NCI-H2196 (cell line): ENCODE measurements around the gene GPR152.
A peak's percentile ranks its signal among the peaks of the same experiment; 100 is the strongest.

Source experiments
- DNase-seq: peaks from one replicate; lab custom pipeline; 2025; ENCODE audit not compliant: unreplicated experiment; lab: John Stamatoyannopoulos, UW

Gene GPR152

DNA sequence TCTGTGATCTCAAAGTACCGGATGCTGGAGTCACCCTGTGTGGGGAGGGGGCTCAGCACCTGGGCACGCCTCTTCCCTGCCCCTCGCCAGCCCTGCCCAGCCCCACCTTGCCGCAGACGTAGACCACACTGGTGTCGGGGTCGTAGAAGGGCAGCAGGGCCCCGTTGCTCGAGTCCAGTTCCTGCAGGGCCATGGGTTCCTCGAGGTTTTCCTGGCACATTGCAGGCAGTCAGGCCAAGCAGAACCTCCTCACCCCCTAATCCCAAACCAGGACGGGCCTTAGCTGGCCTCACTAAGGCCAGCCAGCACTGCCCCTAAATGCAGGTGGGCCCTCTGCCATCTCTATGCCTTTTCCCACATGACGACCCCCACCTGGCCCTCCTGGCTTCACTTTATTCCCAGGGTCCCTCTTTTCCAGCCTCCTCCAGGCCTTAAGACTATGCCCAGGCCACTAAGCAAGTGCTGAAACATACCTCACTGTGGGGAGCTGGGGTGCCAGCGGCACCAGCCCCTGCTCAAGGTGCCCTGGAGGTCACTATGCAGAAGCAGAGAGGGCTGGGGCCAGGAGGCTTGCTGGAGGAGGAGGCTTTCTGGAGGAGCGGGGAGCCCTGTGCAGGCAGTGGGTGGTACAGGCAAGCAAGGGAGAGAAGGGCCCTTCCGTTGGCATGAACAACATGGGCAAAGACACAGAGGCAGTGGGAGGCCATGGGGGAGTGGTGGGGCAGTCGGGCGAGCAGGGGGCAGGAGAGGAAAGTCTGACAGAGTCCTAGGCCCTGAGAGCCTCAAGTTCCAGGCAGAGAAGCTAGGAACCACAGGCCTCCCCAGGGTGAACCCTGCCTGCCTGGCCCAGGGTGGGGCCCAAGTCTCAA, 12.1 kb downstream of the GPR152 start:
- no peak for DNase-seq

DNA sequence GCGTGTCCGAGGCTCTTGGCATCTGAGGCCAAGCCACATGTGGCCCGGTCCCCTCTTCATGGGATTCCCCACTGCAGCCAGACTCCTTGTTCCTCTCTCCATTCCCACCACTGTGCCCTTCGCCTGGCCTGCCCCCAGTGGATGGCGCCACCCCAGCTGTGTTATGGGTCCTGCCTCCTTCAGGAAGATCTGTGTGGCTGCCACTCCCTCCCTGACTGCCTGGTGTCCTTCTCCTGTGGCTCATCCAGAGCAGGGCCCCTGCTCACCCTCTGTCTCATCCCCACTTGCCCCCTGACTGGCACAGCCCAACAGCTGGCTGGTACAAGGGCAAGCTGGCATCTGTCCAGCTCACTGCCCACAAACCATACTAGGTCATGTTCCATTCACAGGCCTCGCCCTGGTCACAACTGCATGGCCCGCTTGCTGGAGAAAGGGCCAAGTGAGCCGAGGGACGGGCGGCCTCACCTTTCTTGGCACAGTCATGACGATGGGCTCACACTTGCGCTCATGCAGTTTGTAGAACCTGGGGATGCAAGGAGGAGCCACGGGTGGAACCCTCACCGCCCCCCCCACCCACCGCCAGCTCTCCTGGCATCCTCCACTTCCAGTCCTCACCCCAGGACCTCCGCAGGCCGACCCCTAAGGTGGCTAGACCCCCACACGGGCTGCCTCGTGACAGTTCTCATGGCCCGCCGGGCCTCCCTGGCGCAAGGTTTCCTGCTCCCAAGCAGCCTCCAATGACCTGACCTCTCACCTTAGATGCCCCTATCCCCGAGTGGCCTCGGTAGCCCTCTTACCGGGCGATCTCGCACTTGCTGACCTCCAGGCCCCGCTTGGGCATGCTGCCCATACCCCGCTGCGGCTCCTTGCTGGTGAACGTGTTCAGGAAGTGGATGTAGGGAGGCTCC, 13.0 kb downstream of the GPR152 start:
- peak; percentile 57 for DNase-seq

- no peak for DNase-seq
Measured at GRCh38 chr11:67438158-67438902, 14.2 kb downstream of the GPR152 start.

DNA sequence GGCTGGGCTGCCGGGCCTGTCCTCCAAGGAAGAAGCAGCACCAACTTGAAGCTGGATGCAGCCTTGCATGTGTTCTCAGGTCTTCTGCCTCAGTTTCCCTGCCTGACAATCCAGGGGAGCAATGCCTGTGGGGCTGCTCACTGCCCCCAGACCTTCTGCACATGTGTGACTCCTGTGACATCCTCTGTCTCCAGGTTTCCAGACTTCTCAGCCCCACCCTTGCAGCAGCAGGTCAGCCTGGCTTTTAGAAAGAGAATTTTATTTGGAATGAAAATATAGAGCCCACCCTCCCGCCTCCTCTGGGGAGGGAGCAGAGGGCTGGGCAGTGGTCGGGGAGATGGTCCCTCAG, 14.7 kb downstream of the GPR152 start:
- no peak for DNase-seq

DNA sequence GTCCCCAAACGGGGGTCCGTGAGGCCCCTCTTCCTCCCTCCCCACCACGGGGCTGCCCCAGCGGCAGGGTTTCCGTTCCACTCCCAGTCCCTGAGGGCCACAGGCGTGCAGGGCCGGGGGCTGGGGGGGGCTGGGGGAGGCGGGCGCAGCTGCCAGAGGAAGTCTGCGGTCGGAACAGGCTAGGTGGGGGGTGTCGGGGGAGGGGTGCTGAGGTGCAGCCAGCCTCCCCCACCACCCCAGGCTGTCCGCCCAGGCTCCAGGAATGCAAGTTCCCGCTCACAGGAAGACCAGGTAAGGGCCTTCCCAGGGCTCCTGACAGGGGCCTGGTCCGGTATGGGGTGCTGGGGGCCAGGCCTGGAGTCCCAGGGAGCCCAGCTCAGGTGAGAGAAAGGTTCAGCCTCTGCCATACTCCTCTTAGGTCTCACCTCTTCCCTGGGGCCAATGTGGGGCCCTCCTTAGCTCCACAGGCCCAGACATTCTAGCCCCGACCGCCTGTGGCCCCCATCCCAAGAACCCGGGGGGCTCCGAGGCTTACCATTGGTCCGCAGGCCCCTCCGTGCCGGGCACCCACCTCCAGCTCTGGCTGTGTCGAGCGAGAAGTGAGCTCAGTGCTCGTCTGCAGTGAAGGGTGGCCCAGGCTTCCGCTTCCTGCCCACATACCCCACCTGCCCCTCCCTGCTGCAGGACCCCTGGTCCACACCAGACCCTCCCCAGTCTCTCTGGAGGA, 15.3 kb downstream of the GPR152 start, which contains the start of gene PTPRCAP:
Gene PTPRCAP, minus strand, starts transcription at position 601 of the 727 bp plus-strand sequence. Its CDS starts 63 bp downstream, at position 538.
- no peak for DNase-seq

DNA sequence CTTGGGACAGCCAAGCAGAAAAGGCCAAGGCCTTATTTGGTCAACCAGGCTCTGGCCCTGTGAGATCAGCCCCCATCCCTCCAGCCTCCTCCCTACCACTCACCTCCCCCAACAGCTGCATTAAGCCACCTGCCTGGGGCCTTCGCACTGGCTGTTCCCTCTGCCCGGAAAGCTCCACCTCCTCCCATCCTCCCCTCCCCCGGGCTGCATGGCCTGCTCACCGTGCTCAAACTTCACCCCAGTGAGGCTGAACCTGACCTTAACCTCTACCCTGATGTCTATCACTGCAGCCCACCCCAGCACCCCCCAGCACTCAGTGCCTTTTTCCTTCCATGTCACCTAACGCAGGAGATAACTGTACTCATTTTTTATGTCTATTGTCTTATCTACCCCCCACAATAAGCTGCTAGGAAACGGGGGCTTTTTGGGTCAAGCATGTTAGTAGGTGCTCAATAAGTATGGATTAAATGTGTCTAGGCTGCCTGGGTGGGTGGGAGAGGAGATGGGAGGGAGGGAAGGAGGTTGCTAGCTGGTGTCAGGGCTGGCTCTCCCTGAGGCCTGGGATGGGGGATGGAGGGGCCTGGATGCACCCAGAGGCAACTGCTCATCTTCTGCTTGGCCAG, 16.0 kb downstream of the GPR152 start:
- no peak for DNase-seq

DNA sequence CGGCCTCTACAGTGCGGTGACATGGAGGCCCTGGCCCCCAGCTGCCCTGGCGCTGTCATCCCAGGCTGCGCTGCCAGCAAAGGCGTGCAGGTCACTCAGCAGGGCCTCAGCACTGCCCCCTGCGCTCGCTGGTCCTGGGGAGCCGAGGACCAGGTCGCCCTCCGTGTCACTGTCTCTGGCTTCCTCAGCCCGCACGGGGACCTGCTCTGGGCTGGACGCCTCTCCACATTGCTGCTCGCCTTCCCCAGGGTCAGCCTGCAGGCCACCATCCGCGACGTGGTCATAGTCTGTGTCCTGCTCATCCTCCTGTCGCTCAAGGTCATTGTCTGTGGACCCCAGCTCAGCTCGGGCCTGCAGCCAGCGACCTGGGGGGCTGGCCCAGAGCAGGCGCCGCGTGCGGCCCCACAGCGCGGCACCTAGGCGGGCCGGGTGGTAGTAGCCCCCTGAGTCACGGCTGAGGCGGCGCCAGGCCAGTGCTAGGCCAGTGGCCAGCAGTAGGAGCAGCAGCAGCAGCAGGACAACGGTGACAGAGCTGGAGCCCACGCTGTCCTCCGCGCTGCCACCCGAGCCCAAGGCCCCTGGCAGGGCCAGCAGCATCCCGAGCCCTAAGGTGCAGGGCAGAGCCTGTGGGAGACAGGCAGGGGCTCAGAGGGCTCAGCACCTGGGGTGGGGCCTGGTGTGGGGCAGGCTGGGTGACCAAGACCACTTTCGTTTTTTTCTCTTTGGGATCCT, 16.6 kb downstream of the GPR152 start:
- no peak for DNase-seq

DNA sequence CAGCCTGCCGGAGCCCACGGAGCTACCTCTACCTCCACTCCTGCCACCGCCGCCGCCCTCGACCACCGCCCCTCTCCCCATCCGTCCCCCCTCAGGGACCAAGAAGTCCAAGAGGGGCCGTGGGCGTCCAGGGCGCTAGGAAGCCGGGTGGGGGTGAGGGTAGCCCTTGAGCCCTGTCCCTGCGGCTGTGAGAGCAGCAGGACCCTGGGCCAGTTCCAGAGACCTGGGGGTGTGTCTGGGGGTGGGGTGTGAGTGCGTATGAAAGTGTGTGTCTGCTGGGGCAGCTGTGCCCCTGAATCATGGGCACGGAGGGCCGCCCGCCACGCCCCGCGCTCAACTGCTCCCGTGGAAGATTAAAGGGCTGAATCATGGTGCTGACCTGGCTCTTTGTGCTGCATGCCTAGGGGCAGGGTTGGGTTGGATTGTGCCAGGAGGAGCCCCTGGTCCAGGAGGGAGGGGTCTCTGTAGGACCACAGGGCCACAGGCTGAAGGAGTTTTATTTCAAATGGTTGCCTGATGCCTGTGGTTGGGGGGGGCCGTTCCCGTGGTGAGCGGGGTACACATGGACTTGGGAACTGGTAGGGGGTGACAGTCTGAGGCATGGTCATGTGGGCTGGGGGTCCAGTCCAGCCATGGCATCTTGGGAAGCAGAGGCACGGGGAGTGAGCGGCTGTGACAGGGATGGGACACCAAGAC, 17.4 kb downstream of the GPR152 start:
- no peak for DNase-seq

GRCh38 chr11:67434395-67434881, 18.1 kb downstream of the GPR152 start:
- DNase-seq: no peak

GRCh38 chr11:67433536-67434394, 18.8 kb downstream of the GPR152 start:
- DNase-seq: no peak

GRCh38 chr11:67432655-67433349, 19.7 kb downstream of the GPR152 start:
- DNase-seq: no peak

- DNase-seq: no peak
Measured at GRCh38 chr11:67431346-67432249, 20.9 kb downstream of the GPR152 start.

DNA sequence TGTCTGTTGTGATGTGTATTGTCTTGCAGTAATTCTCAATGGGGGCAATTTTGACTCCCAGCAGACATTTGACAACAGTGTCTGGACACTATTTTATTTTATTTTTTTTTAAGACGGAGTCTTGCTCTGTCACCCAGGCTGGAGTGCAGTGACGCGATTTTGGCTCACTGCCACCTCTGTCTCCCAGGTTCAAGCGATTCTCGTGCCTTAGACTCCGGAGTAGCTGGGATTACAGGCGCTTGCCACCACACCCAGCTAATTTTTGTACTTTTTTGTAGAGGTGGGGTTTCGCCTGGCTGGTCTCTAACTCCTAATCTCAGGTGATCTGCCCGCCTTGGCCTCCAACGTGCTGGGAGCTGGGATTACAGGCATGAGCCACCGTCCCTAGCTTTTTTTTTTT, 22.8 kb downstream of the GPR152 start:
- no peak for DNase-seq

- DNase-seq: no peak
Measured at GRCh38 chr11:67429038-67429668, 23.4 kb downstream of the GPR152 start.
